NCI-H2196 treated with DMSO at 0.1 percent for 48 hours (cell line): Measurements from ENCODE around the gene TASOR.
"Not testable (repeated sequence)": the region's sequence is repeated elsewhere in the genome, so short reads cannot be mapped to it uniquely, and the experiment has no call there.

Experiments used
- DNase-seq: peaks from one replicate; lab custom pipeline; 2025; ENCODE audit not compliant: unreplicated experiment; lab: John Stamatoyannopoulos, UW

The TASOR gene

GRCh38 chr3:56683122-56683817 is at the start of gene TASOR:
TSS of gene TASOR (minus strand) at chr3:56683265. CDS start at chr3:56683006, 259 bp downstream.
- DNase-seq: peak; percentile 22

- DNase-seq: no peak
Observed at GRCh38 chr3:56732109-56732508, 49.0 kb upstream of the TASOR start.

GRCh38 chr3:56725175-56725574 is 42.1 kb upstream of the TASOR start:
- no peak for DNase-seq

- no peak for DNase-seq
Observed at GRCh38 chr3:56724676-56725075, 41.6 kb upstream of the TASOR start.

- no peak for DNase-seq
Observed at GRCh38 chr3:56720849-56721248, 37.8 kb upstream of the TASOR start.

GRCh38 chr3:56718809-56719208 is 35.7 kb upstream of the TASOR start:
- DNase-seq: not testable (repeated sequence)

GRCh38 chr3:56711344-56711743 is 28.3 kb upstream of the TASOR start:
- DNase-seq: no peak

GRCh38 chr3:56707412-56707811 is 24.3 kb upstream of the TASOR start:
- not testable (repeated sequence) for DNase-seq

GRCh38 chr3:56706629-56707028 is 23.6 kb upstream of the TASOR start:
- no peak for DNase-seq

- DNase-seq: no peak
Observed at GRCh38 chr3:56704706-56705105, 21.6 kb upstream of the TASOR start.

GRCh38 chr3:56702490-56703315 is 19.6 kb upstream of the TASOR start:
- peak; percentile 17 for DNase-seq

GRCh38 chr3:56700151-56700550 is 17.1 kb upstream of the TASOR start:
- DNase-seq: no peak

GRCh38 chr3:56694867-56695683 is 12.0 kb upstream of the TASOR start:
- DNase-seq: no peak

- no peak for DNase-seq
Observed at GRCh38 chr3:56693750-56694149, 10.7 kb upstream of the TASOR start.

GRCh38 chr3:56692520-56693433 is 9.7 kb upstream of the TASOR start:
- DNase-seq: not testable (repeated sequence)

- not testable (repeated sequence) for DNase-seq
Observed at GRCh38 chr3:56692001-56692365, 8.9 kb upstream of the TASOR start.

GRCh38 chr3:56691165-56692000 is 8.3 kb upstream of the TASOR start:
- no peak for DNase-seq

- no peak for DNase-seq
Observed at GRCh38 chr3:56689303-56689702, 6.2 kb upstream of the TASOR start.

- DNase-seq: no peak
Observed at GRCh38 chr3:56688191-56688590, 5.1 kb upstream of the TASOR start.

GRCh38 chr3:56684029-56684428 is 964 bp upstream of the TASOR start:
- no peak for DNase-seq
